Limb (tissue), 2 donors: ENCODE measurements around the gene TRIP12.
"Not testable (repeated sequence)": the region's sequence is repeated elsewhere in the genome, so short reads cannot be mapped to it uniquely, and the experiment has no call there.

Source experiments
- DNase-seq, 2 donors: peaks; one replicate each; pipeline ENCODE4 v3.0.0-alpha.2; 2016; ENCODE audit errors: extremely low spot score in 2 of 2

TRIP12 gene

DNA sequence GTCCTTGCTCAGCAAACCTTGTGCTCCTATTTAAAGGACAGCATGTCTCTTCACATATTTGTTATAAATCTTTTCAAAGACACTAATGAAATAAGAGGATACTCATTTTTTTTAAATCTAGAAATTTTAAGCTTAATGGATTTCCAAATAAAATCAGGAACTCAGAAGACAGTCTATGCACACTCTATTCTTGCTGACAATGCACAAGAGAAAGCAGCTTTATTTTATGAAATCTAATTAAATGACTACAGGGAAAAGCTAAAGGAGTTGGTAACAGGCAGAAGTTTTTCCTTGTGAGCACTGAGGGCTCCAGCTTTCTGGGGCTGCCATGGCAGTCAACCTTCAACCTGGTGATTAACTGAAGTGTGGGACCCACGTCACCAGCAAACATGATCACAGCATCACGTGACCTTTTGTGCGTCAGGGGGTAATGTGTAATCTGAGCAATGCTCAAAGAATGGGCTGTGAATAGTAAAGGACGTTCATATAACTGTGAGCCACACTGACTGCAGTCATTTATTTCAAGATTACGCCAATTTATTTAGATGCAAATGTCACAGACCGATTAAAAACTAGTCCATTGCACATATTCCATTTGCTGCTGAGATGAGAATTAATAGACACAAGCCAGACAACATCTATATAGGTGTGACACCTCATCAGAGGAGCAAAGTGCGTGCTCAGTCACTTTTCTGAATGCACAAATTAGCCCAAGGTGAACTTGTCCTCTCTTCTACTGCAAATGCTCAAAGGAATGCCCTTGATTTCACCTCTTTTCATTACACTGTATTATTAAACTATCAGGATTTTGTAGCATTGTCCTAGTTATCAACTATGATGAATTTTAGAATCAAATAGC is 195.9 kb downstream of the TRIP12 start:
- no peak for DNase-seq

DNA sequence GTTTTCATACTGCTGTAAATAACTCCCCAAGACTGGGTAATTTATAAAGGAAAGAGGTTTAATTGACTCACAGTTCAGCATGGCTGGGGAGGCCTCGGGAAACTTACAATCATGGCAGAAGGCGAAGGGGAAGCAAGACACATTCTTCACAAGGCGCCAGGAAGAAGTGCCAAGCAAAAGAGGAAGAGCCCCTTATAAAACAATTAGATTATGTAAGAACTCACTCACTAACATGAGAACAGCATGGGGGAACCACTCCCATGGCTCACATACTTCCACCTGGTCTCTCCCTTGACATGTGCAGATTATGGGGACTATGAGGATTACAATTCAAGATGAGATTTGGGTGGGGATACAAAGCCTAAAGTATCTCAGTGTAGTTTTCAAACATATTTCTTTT is 198.6 kb downstream of the TRIP12 start:
- not testable (repeated sequence) for DNase-seq

DNA sequence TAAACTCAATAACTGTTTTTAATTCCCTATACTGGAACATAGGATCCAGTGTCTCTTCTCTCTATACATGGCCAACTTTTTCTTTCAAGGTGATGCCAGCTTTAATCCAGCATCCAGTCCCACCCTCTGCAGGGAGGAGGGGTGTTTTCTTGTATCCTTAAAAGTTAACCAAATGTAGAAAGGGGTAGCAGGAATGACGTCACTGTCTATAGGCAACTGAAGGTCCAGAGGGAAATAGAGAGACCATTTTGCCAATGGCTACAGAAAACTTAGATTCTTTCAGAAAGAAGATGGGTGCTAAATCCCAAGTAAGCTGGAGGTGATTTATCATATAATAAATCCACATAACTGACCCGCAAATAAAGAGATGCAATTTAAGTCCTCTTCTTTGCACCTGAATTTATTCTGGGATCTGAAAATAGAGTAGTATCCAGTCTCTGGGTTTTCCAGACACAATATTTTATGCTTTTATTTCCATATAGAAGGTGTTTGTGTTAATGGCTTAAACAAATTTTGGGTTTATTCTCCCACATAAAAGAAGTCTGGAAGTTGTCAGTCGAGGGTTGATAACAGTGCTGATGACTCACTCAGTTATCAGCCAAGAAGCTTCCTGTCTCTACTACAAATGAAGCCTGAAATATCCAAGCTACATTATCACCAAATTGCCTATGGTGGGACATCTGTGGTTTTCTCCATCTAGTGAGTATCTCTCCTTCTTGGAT is 201.7 kb downstream of the TRIP12 start:
- DNase-seq = no peak

DNA sequence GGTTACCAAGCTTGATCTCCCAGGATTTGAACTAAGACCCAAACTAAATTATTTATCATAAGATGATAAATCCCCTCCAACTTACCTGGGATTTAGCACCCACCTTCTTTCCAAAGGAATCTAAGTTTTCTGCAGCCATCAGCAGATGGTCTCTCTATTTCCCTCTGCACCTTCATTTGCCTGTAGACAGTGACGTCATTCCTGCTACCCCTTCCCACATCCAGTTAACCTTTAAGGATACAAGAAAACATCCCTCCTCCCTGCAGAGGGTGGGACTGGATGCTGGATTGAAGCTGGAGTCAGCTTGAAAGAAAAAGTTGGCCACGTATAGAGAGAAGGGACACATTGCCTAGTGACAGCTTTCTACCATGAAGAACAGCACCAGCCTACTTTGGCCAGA is 203.8 kb downstream of the TRIP12 start:
- DNase-seq = no peak

DNA sequence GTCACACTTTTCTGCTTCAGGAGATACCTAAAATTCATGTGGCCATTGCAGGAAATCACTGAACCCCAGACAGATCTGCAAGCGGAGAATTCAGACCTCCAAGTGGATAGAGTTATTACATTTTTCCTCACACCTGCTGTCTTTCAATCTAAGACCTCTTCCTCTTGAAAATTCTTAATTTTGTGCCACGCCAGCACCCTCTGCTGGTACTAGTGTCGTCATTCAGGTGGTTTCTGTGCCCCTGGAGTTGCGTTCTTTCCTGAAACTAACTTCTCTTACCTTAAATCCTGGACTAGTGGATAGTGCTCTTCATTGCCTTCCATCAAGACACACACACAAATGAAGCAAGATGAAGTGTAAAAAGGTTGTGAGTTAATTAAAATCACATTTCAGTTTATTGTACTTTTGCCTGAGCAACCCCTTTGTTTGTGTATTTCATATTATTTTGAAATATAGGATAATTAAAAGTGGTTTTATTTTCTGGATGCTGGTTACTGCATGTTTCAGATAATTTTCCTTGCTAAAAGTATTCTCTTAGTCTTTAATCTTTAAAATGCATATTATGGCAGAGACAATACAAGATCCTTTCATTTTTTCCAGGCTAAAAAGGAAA is 205.8 kb downstream of the TRIP12 start:
- peak; percentile 22 to 51 for DNase-seq

DNA sequence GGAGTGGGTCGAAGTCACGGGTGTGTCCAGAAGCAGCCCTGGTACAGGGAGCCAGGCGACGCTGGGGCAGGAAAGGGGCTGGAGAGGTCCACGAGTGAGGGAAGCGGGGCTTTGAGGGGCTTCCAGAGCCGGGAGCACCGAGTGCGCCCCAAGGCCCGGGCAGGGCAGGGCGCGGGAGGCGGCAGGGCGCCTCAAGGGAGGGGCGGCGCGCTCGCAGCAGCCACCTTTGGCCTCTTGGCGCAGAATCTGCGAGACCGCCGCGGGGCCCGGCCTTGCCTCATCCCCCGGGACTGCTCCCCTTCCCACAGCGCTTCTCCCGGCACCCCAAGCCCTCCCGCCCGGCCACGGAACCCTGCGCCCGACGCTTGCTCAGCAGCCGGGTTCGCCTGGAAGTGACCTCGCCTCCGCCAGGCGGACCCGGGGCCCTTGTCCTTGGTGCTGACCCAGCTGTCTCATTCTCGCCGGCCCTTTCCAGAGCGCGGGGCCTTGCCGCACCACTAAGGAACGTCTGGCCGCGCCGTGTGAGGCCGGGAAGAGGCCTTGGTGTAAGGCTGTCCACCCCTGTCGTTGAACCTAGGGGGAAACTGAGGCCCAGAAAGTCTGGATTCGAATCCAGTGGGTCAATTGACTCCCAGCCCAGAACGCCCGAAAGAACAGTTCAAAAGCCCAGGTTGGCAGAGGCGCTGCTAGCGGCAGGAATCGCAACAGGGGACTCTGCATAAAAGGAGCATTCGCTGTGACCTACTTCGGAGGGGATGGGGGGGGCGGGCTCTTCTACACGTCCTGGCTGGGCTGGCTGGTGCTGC is 206.9 kb downstream of the TRIP12 start:
- DNase-seq = peak; percentile 27 to 81

DNA sequence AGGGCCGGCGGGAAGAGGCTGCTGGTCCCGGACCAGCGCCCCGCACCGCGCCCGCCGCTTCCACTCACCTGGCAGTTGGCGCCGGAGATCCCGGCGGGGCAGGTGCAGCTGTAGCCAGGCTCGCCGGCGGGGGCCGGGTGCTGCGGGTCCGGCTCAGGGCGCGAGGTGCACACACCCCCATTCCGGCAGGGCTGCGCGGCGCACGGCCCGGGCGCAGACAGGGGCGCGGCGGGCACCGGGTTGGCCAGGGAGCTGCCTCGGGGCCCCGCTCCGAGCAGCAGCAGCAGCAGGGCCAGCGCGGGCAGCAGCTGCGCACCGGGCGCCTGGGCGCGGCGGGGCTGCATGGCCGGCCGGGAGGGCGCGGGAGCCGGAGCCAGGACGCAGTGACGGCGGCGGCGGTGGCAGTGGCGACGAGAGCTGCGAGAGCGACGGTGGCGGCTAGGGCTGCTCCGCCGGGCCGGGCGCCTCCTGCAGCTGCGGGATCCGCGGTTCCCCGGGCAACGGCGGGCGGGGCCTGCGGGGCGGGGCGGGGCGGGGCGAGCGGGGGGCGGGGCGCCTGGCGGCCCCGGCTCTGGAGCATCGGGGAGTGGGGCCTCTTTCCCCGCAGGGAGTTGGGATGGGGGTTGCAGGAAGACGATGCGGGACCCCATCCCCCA is 207.6 kb downstream of the TRIP12 start, which contains the start of gene DNER:
DNER (minus strand) TSS at position 476 of the 656 bp plus-strand sequence; CDS start at position 344, 132 bp downstream.
- peak in 1 of 2 donors; percentile 85 for DNase-seq
